AG10803 (cell line): ENCODE results near the gene MND1.

Experiments
- DNase-seq: peaks from one replicate; pipeline ENCODE4 v3.0.0; 2010; ENCODE audit warnings: low read depth
- H3K4me3 ChIP-seq: 2 replicates; pipeline ENCODE4 v1.5.1; 2011; ENCODE audit warnings: mild to moderate bottlenecking, low read length, control low read depth
- CTCF ChIP-seq: conservative IDR thresholded peaks from 2 replicates; pipeline ENCODE4 v1.5.1; 2011; ENCODE audit warnings: mild to moderate bottlenecking, low read length, control low read depth, inconsistent platforms

MND1 gene

GRCh38 chr4:153419673-153420278, 75.3 kb downstream of the MND1 start:
- no peak for DNase-seq
- TF ChIP-seq CTCF = no peak
- no peak overlapping the region for H3K4me3 ChIP-seq

GRCh38 chr4:153420361-153420760, 75.9 kb downstream of the MND1 start:
- peak; percentile 52 for DNase-seq
- no peak for TF ChIP-seq CTCF
- no peak overlapping the region for H3K4me3 ChIP-seq

GRCh38 chr4:153421941-153422340, 77.5 kb downstream of the MND1 start:
- H3K4me3 ChIP-seq = no peak overlapping the region
- no peak for TF ChIP-seq CTCF
- no peak for DNase-seq

DNA sequence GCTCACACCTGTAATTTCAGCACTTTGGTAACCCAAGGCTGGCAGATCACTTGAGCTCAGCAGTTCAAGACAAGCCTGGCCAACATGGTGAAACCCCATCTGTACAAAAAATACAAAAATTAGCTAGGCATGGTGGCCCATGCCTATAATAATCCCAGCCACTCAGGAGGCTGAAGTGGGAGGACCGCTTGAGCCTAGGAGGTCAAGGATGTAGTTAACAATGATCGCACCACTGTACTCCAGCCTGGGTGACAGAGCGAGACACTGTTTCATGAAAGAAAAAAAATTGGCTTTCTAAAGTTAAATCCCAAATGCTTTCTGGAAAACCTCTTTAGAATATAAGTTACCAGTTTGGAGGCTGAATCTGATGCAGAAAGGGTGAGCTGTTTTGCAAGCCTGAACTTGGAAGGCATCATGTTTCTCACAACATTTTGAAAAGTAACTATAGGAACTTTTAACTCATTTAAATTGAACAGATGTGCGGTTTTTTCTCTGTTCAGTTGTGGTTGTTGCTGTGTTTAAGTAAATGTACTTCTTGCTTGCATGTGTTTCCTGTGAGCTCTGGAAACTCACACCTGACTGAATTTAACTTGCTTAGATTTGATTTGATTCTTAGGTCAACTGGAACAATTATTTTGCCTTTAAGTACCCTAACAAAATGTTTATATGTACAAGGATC, 81.9 kb downstream of the MND1 start:
- no peak for TF ChIP-seq CTCF
- DNase-seq = no peak
- H3K4me3 ChIP-seq = no peak overlapping the region

DNA sequence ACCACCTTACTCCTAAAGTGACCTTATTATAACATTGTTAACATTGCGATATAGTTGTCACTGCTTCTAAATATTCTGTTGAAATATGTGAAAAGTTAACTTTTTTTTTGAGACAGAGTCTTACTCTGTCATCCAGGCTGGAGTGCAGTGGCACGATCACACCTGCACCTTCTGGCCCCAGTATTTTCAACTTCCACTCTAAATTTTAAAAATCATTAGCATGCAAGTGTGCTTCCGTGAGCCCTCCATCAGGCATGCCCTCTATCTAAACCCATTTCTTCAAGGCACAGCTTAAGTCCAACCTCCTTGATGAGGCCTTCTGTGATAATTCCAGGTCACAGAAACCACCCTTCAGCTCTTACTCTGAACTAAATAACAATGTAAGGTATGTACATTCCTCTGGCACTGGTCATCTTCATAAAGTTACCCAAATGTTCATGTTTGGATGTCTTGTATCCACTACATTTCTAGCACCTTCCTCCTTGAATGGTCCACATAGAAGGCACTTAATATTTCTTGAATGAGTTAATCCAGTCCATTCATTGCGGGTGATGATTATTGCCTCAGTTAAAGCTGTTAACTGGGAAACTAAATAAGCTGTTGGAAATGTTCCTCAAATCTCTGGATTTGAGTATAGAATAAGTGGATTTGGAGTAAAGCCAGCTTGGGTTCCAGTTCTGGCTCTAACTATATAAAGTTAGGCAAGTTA, 83.0 kb downstream of the MND1 start:
- TF ChIP-seq CTCF = no peak
- H3K4me3 ChIP-seq = no peak overlapping the region
- DNase-seq = peak; percentile 76

- no peak overlapping the region for H3K4me3 ChIP-seq
- DNase-seq = no peak
- no peak for TF ChIP-seq CTCF
Measured at GRCh38 chr4:153428941-153429475, 84.5 kb downstream of the MND1 start.
